NCI-H2107 treated with DMSO at 0.1 percent for 48 hours (cell line): ENCODE results near the gene NCKAP5.

Experiments used
- DNase-seq: peaks from one replicate; lab custom pipeline; 2025; ENCODE audit not compliant: unreplicated experiment; lab: John Stamatoyannopoulos, UW

Gene NCKAP5

GRCh38 chr2:133167223-133167622 lies 401.0 kb downstream of the NCKAP5 start:
- no peak for DNase-seq

GRCh38 chr2:133166031-133166430 lies 402.2 kb downstream of the NCKAP5 start:
- no peak for DNase-seq

GRCh38 chr2:133163111-133163510 lies 405.2 kb downstream of the NCKAP5 start:
- no peak for DNase-seq

GRCh38 chr2:133158442-133158841 lies 409.8 kb downstream of the NCKAP5 start:
- no peak for DNase-seq

GRCh38 chr2:133158024-133158423 lies 410.2 kb downstream of the NCKAP5 start:
- no peak for DNase-seq

GRCh38 chr2:133157141-133157540 lies 411.1 kb downstream of the NCKAP5 start:
- DNase-seq = no peak

- no peak for DNase-seq
These were observed 415.5 kb downstream of the NCKAP5 start for GRCh38 chr2:133152801-133153200.

- no peak for DNase-seq
These were observed 420.1 kb downstream of the NCKAP5 start for GRCh38 chr2:133148187-133148586.

- no peak for DNase-seq
These were observed 421.4 kb downstream of the NCKAP5 start for GRCh38 chr2:133146893-133147292.

- no peak for DNase-seq
These were observed 424.6 kb downstream of the NCKAP5 start for GRCh38 chr2:133143645-133144044.

GRCh38 chr2:133142087-133142486 lies 426.2 kb downstream of the NCKAP5 start:
- no peak for DNase-seq

GRCh38 chr2:133140620-133141019 lies 427.6 kb downstream of the NCKAP5 start:
- DNase-seq = no peak

- no peak for DNase-seq
These were observed 428.3 kb downstream of the NCKAP5 start for GRCh38 chr2:133139847-133140533.

- no peak for DNase-seq
These were observed 429.6 kb downstream of the NCKAP5 start for GRCh38 chr2:133138693-133139092.

GRCh38 chr2:133135035-133135654 lies 433.1 kb downstream of the NCKAP5 start:
- no peak for DNase-seq

GRCh38 chr2:133130548-133131246 lies 437.6 kb downstream of the NCKAP5 start:
- no peak for DNase-seq

- DNase-seq = no peak
These were observed 443.8 kb downstream of the NCKAP5 start for GRCh38 chr2:133124446-133124845.

GRCh38 chr2:133123904-133124303 lies 444.4 kb downstream of the NCKAP5 start:
- no peak for DNase-seq

GRCh38 chr2:133123393-133123792 lies 444.9 kb downstream of the NCKAP5 start:
- DNase-seq = no peak

GRCh38 chr2:133122529-133122928 lies 445.7 kb downstream of the NCKAP5 start:
- DNase-seq = no peak

GRCh38 chr2:133120310-133120709 lies 448.0 kb downstream of the NCKAP5 start:
- DNase-seq = no peak

GRCh38 chr2:133110201-133110600 lies 458.1 kb downstream of the NCKAP5 start:
- DNase-seq = no peak
